GM12878 (cell line): ENCODE results near the gene CACNA1E.

Source experiments
- ATF2 ChIP-seq: IDR thresholded peaks from 2 replicates; pipeline ENCODE4 v1.6.1; 2012; ENCODE audit warnings: low read length, inconsistent platforms
- CBX3 ChIP-seq: fragments of 200-600 bp; sonication (generic); IDR thresholded peaks from 2 replicates; pipeline ENCODE4 v1.6.1; 2016; ENCODE audit warnings: low read depth, borderline replicate concordance
- CTCF ChIP-seq, 3 experiments: IDR thresholded peaks in 2 of 3; conservative IDR thresholded peaks in 1 of 3; 2 replicates each; pipeline ENCODE4 v1.5.1; 2011; ENCODE audit warnings: low read depth in 3 of 3, low read length in 3 of 3, mild to moderate bottlenecking in 3 of 3, control low read depth in 2 of 3, moderate library complexity in 2 of 3, inconsistent platforms in 1 of 3, mixed read lengths in 1 of 3; ENCODE audit not compliant: control insufficient read depth in 2 of 3, insufficient read depth in 1 of 3; ENCODE audit errors: extremely low read depth in 1 of 3
- POLR2A ChIP-seq: IDR thresholded peaks from 2 replicates; pipeline ENCODE4 v1.6.1; 2011; ENCODE audit warnings: low read depth, mild to moderate bottlenecking, low read length
- POLR2AphosphoS2 ChIP-seq: IDR thresholded peaks from 2 replicates; pipeline ENCODE4 v1.6.1; 2011; ENCODE audit warnings: low read depth, mild to moderate bottlenecking, low read length, improper control_type of control experiment, moderate library complexity
- RAD21 ChIP-seq: IDR thresholded peaks from 2 replicates; pipeline ENCODE4 v1.6.1; 2011; ENCODE audit warnings: mild to moderate bottlenecking, low read depth, low read length, moderate library complexity; ENCODE audit not compliant: insufficient read depth
- RCOR1 ChIP-seq: conservative IDR thresholded peaks from 2 replicates; pipeline ENCODE4 v1.6.1; 2012; ENCODE audit warnings: low read depth, low read length, improper control_type of control experiment

GRCh38 chr1:181669246-181669645 is 185.9 kb downstream of the CACNA1E start:
- TF ChIP-seq POLR2AphosphoS2 = no peak
- no peak for TF ChIP-seq POLR2A
- no peak for TF ChIP-seq RAD21
- no peak for TF ChIP-seq ATF2
- TF ChIP-seq RCOR1 = no peak
- TF ChIP-seq CTCF (IDR thresholded peaks at IDR 0.05 in 2 of 3, conservative IDR thresholded peaks at IDR 0.05 in 1 of 3; ENCODE audit: control insufficient read depth in 2 of 3, extremely low read depth in 1 of 3, insufficient read depth in 1 of 3, low read depth in 3 of 3, low read length in 3 of 3) = no peak
- TF ChIP-seq CBX3 = no peak
